ENCODE results near the gene TRIM62. TPM values are rescaled to one million over a fixed set of nuclear protein-coding genes. Genes with fewer than 3 reads are reported as not detected.
"Not testable (repeated sequence)": the region's sequence is repeated elsewhere in the genome, so short reads cannot be mapped to it uniquely, and the experiment has no call there.

Gene TRIM62
- total and polyA plus RNA-seq, 4 donors, result 2.6 to 6.7 (median 4.3) TPM

GRCh38 chr1:33117440-33118085, 64.3 kb downstream of the TRIM62 start:
- no peaks in the 10 kb centered on the region for H3K36me3 ChIP-seq (ENCODE audit: control insufficient read depth in 4 of 4, insufficient read depth in 4 of 4, low read length in 4 of 4)
- ATAC-seq (ENCODE audit: insufficient read depth, low FRiP score), result no peak

DNA sequence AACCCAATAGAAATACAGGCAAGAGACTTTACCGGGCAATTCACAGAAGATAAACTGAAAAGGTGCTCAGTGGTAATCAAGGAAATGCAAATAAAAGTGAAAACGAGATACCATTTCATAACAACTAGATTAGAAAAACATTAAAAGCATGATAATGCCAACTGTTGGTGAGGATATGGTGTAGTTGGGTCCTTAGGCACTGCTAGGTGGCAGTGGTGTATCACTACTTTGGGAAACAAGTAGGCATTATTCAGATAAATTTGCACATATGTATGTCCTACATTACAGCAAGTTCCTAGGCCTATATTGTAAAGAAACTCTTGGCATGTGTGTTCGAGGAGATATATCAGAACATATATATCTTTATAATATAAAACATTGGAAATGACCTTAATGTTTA, 69.9 kb downstream of the TRIM62 start:
- 44 to 53% methylated on average over 3 of the region's 3 CpGs for WGBS, 2 donors
- no peak for ATAC-seq (ENCODE audit: insufficient read depth, low FRiP score)
- Histone ChIP-seq H3K9me3 (ENCODE audit: control insufficient read depth in 4 of 4, insufficient read depth in 3 of 4, low read length in 3 of 4) (peaks cover 0 to 3% (median 1%) of the 10 kb centered on the region in 4 donors), H3K36me3 (ENCODE audit: control insufficient read depth in 4 of 4, insufficient read depth in 4 of 4, low read length in 4 of 4) (peaks cover 0 to 2% (median 0%) of the 10 kb centered on the region in 4 donors), H3K27ac (ENCODE audit: low read depth in 1 of 2, low read length in 1 of 2) (no peak overlapping the region), H3K27me3 (ENCODE audit: control insufficient read depth in 3 of 3, insufficient read depth in 3 of 3, low read length in 2 of 3) (peaks cover 0 to 3% (median 0%) of the 10 kb centered on the region in 3 donors), H3K4me3 (no peak overlapping the region), H3K4me1 (ENCODE audit: control insufficient read depth in 5 of 5, insufficient read depth in 5 of 5, low read length in 5 of 5) (no peaks in the 10 kb centered on the region), H3K9ac (ENCODE audit: insufficient read depth in 1 of 2, low read length in 2 of 2) (no peak overlapping the region)
- DNase-seq, result peak in 2 of 3 donors; percentile 22 to 44
- TF ChIP-seq CTCF (IDR thresholded peaks at IDR 0.05; ENCODE audit: control extremely low read depth, extremely low read depth), result no peak

More at GRCh38 chr1:33117440-33118085, 64.3 kb downstream of the TRIM62 start:
- WGBS, 2 donors, result 89 to 92% methylated on average over 13 of the region's 13 CpGs
- Histone ChIP-seq H3K27ac (ENCODE audit: low read depth in 1 of 2, low read length in 1 of 2) (no peak overlapping the region), H3K4me1 (ENCODE audit: control insufficient read depth in 5 of 5, insufficient read depth in 5 of 5, low read length in 5 of 5) (no peaks in the 10 kb centered on the region), H3K4me3 (no peak overlapping the region), H3K9ac (ENCODE audit: insufficient read depth in 1 of 2, low read length in 2 of 2) (no peak overlapping the region), H3K27me3 (ENCODE audit: control insufficient read depth in 3 of 3, insufficient read depth in 3 of 3, low read length in 2 of 3) (peaks cover 0 to 3% (median 0%) of the 10 kb centered on the region in 3 donors), H3K9me3 (ENCODE audit: control insufficient read depth in 4 of 4, insufficient read depth in 3 of 4, low read length in 3 of 4) (no peaks in the 10 kb centered on the region)
- TF ChIP-seq CTCF (IDR thresholded peaks at IDR 0.05; ENCODE audit: control extremely low read depth, extremely low read depth), result no peak
- no peak for DNase-seq

DNA sequence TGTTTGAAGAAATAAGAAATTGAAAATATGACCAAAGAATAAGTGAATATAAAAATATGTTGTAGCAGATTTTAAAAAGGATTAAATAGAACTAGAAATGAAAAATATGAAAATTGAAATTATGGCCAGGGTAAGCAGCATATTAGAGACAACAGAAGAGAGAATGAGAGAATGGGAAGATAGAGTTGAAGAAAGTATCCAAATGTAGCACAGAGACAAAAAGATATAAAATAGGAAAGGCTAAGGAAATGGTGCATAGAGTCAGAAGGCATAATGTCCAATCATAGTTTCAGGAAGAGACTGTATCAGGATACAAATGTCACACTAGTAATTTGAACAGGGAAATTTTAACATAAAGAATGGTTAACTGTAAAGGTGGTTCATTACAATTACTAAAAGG, 71.4 kb downstream of the TRIM62 start:
- H3K9me3 ChIP-seq (ENCODE audit: control insufficient read depth in 4 of 4, insufficient read depth in 3 of 4, low read length in 3 of 4), result peaks cover 0 to 3% (median 1%) of the 10 kb centered on the region in 4 donors
- H3K27me3 ChIP-seq (ENCODE audit: control insufficient read depth in 3 of 3, insufficient read depth in 3 of 3, low read length in 2 of 3), result no peaks in the 10 kb centered on the region
- H3K27ac ChIP-seq (ENCODE audit: low read depth in 1 of 2, low read length in 1 of 2), result no peak overlapping the region
- ATAC-seq (ENCODE audit: insufficient read depth, low FRiP score), result no peak
- H3K4me3 ChIP-seq, result no peak overlapping the region
- TF ChIP-seq CTCF (IDR thresholded peaks at IDR 0.05; ENCODE audit: control extremely low read depth, extremely low read depth), result no peak
- no peaks in the 10 kb centered on the region for H3K4me1 ChIP-seq (ENCODE audit: control insufficient read depth in 5 of 5, insufficient read depth in 5 of 5, low read length in 5 of 5)
- DNase-seq, result no peak
- no peak overlapping the region for H3K9ac ChIP-seq (ENCODE audit: insufficient read depth in 1 of 2, low read length in 2 of 2)
- peaks cover 0 to 2% (median 0%) of the 10 kb centered on the region in 4 donors for H3K36me3 ChIP-seq (ENCODE audit: control insufficient read depth in 4 of 4, insufficient read depth in 4 of 4, low read length in 4 of 4)

- WGBS, 2 donors, result 95 to 98% methylated on average over 4 of the region's 4 CpGs
- not testable (repeated sequence) for H3K27me3 ChIP-seq (ENCODE audit: control insufficient read depth in 3 of 3, insufficient read depth in 3 of 3, low read length in 2 of 3); ATAC-seq (ENCODE audit: insufficient read depth, low FRiP score); DNase-seq; H3K9ac ChIP-seq (ENCODE audit: insufficient read depth in 1 of 2, low read length in 2 of 2); H3K36me3 ChIP-seq (ENCODE audit: control insufficient read depth in 4 of 4, insufficient read depth in 4 of 4, low read length in 4 of 4); H3K9me3 ChIP-seq (ENCODE audit: control insufficient read depth in 4 of 4, insufficient read depth in 3 of 4, low read length in 3 of 4); H3K4me3 ChIP-seq
- Histone ChIP-seq H3K4me1 (ENCODE audit: control insufficient read depth in 5 of 5, insufficient read depth in 5 of 5, low read length in 5 of 5) (peaks cover 0 to 11% (median 4%) of the 10 kb centered on the region in 5 donors), H3K27ac (ENCODE audit: low read depth in 1 of 2, low read length in 1 of 2) (peak overlapping the region in 1 of 2 donors; percentile 1)
These were observed 81.8 kb downstream of the TRIM62 start for GRCh38 chr1:33100119-33100415.
